ENCODE measurements around the gene NISCH.

- TF ChIP-seq POLR2A (IDR thresholded peaks at IDR 0.05) (no peak), CTCF (IDR thresholded peaks at IDR 0.05) (no peak)
Observed at GRCh38 chr3:52473026-52473425, 17.6 kb downstream of the NISCH start.

Measured in right lobe of liver (tissue), 4 donors.